Endodermal cell (in vitro differentiated cells): Measurements from ENCODE around the gene CLEC19A. TPM values are rescaled to one million over a fixed set of nuclear protein-coding genes. Genes with fewer than 3 reads are reported as not detected.

Experiments
- DNase-seq: peaks from one replicate; pipeline ENCODE4 v3.0.0-alpha.2; 2017
- H3K27ac ChIP-seq: 2 replicates; pipeline ENCODE4 v1.5.1; 2013; ENCODE audit warnings: mild to moderate bottlenecking, low read depth, low read length, moderate library complexity
- H3K27me3 ChIP-seq: 2 replicates; pipeline ENCODE4 v1.6.1; 2013; ENCODE audit warnings: mild to moderate bottlenecking, low read length, moderate library complexity; ENCODE audit not compliant: insufficient read depth, control insufficient read depth, poor library complexity, severe bottlenecking
- H3K36me3 ChIP-seq: 2 replicates; pipeline ENCODE4 v1.7.0; 2013; ENCODE audit warnings: mild to moderate bottlenecking, low read length, moderate library complexity; ENCODE audit not compliant: control insufficient read depth, insufficient read depth
- H3K4me1 ChIP-seq: one replicate; pipeline ENCODE4 v1.7.0; 2013; ENCODE audit warnings: low read length; ENCODE audit not compliant: control insufficient read depth, insufficient read depth
- H3K4me3 ChIP-seq: 2 replicates; pipeline ENCODE4 v1.5.1; 2013; ENCODE audit warnings: mild to moderate bottlenecking, low read length, moderate library complexity
- H3K9ac ChIP-seq: 2 replicates; pipeline ENCODE4 v1.6.1; 2013; ENCODE audit warnings: mild to moderate bottlenecking, low read length, moderate library complexity; ENCODE audit not compliant: poor library complexity, severe bottlenecking; ENCODE audit errors: extremely low read depth
- H3K9me3 ChIP-seq: 2 replicates; pipeline ENCODE4 v1.6.1; 2013; ENCODE audit warnings: mild to moderate bottlenecking, low read length, moderate library complexity; ENCODE audit not compliant: control insufficient read depth
- H3K27ac Mint-ChIP-seq: 2 replicates; pipeline ENCODE4 v1.8.0; 2020; ENCODE audit warnings: mixed read lengths
- H3K27me3 Mint-ChIP-seq: 2 replicates; pipeline ENCODE4 v1.8.0; 2021; ENCODE audit warnings: mild to moderate bottlenecking, mixed read lengths; ENCODE audit not compliant: insufficient read depth
- H3K36me3 Mint-ChIP-seq: 2 replicates; pipeline ENCODE4 v1.8.0; 2020; ENCODE audit warnings: low read depth, mixed read lengths
- H3K4me1 Mint-ChIP-seq: 2 replicates; pipeline ENCODE4 v1.8.0; 2020; ENCODE audit warnings: mixed read lengths
- H3K4me3 Mint-ChIP-seq: 2 replicates; pipeline ENCODE4 v1.8.0; 2020; ENCODE audit warnings: mild to moderate bottlenecking, moderate library complexity, mixed read lengths
- H3K9me3 Mint-ChIP-seq: 2 replicates; pipeline ENCODE4 v1.8.0; 2020; ENCODE audit warnings: mild to moderate bottlenecking, mixed read lengths
- WGBS, 2 experiments: methylation state at CpG; one replicate each; pipeline versions ENCODE4 v1.1.5 to v1.1.7; 2013; ENCODE audit warnings: missing lambda C conversion rate in 2 of 2, mixed read lengths in 1 of 2; ENCODE audit not compliant: insufficient coverage in 1 of 2, insufficient read length in 1 of 2; 5-methylcytosine and 5-hydroxymethylcytosine counted together
- total RNA-seq, 2 donors: library from RNA; stranded (reverse); fragmentation: NEBNext Ultra II Directional in 1 of 2; extraction: Animal tissue kit (Norgen Biotek cat#: 25700) in 1 of 2; gene quantifications; 2 replicates in 1 of 2; 3 replicates in 1 of 2; pipeline ENCODE4 v1.2.1, GENCODE V29; 2021
- TF ChIP-seq, protein P1 (sequence below): fragments of 200-600 bp; sonication (generic); conservative IDR thresholded peaks from 2 replicates; pipeline ENCODE4 v1.5.0; 2021; ENCODE audit warnings: antibody characterized with exemption, mild to moderate bottlenecking

CLEC19A gene
- total RNA-seq, 2 donors from 2014 or later = 1.6 to 1.9 TPM

DNA sequence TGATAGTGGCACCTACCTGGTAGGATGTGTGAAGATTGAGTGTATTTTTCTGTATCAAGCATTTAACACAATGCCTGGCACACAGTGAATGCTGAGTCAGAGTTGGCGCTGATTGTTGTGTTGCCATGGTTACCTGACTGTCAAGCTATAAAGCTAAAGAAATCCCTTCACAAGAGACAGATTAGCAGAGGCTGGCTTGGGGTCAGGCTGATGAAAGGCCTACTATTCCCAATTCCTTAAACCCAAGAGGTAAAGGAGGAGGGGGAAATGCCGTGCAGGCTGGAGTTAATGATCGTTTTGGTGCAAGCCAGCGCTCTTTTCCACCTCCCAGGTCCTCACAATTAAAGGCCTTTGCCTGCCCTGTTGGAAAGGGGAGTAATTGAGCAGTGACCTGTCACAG, 5.9 kb downstream of the CLEC19A start:
- peak overlapping the region; percentile 47 for H3K9ac ChIP-seq
- H3K27me3 Mint-ChIP-seq = peaks cover 3% of the 10 kb centered on the region
- H3K27me3 ChIP-seq = no peaks in the 10 kb centered on the region
- WGBS, 2 experiments = 77 to 78% methylated on average over 1 to 2 of the region's 4 CpGs
- DNase-seq = peak; percentile 83
- H3K36me3 Mint-ChIP-seq = no peaks in the 10 kb centered on the region
- peak overlapping the region; percentile 89 for H3K27ac Mint-ChIP-seq
- H3K4me1 Mint-ChIP-seq = peaks cover 65% of the 10 kb centered on the region
- peak overlapping the region; percentile 47 for H3K27ac ChIP-seq
- H3K9me3 Mint-ChIP-seq = peaks cover 1% of the 10 kb centered on the region
- H3K36me3 ChIP-seq = no peaks in the 10 kb centered on the region
- peaks cover 10% of the 10 kb centered on the region for H3K9me3 ChIP-seq
- no peak overlapping the region for H3K4me3 ChIP-seq
- H3K4me3 Mint-ChIP-seq = no peak overlapping the region
- peaks cover 33% of the 10 kb centered on the region for H3K4me1 ChIP-seq
- TF ChIP-seq, protein P1, sequence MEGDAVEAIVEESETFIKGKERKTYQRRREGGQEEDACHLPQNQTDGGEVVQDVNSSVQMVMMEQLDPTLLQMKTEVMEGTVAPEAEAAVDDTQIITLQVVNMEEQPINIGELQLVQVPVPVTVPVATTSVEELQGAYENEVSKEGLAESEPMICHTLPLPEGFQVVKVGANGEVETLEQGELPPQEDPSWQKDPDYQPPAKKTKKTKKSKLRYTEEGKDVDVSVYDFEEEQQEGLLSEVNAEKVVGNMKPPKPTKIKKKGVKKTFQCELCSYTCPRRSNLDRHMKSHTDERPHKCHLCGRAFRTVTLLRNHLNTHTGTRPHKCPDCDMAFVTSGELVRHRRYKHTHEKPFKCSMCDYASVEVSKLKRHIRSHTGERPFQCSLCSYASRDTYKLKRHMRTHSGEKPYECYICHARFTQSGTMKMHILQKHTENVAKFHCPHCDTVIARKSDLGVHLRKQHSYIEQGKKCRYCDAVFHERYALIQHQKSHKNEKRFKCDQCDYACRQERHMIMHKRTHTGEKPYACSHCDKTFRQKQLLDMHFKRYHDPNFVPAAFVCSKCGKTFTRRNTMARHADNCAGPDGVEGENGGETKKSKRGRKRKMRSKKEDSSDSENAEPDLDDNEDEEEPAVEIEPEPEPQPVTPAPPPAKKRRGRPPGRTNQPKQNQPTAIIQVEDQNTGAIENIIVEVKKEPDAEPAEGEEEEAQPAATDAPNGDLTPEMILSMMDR = no peak

DNA sequence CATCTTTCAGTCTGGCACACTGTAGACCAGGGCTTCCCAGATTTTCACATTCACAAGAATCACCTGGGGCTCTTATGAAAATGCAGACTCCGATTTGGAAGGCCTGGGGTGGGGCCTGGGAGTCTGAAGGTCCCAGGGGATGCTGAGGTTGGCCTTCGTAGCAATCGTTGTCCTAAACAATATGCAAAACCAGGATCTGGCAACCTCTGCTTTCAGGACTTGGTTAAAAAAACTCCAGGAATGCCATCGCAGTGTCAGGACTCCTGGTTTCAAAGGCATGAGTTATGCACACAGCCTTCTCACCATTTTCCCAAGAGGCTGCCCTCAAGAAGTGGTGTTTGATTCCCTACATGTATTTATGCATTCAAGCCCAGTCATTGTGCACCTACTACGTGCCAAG, 6.7 kb downstream of the CLEC19A start:
- Histone ChIP-seq H3K27me3 (no peaks in the 10 kb centered on the region), H3K4me3 (no peak overlapping the region), H3K27ac (no peak overlapping the region), H3K9ac (peak overlapping the region; percentile 47), H3K9me3 (peaks cover 4% of the 10 kb centered on the region), H3K4me1 (peaks cover 38% of the 10 kb centered on the region), H3K36me3 (no peaks in the 10 kb centered on the region)
- TF ChIP-seq, protein P1 = no peak
- Mint-ChIP-seq H3K36me3 (no peaks in the 10 kb centered on the region), H3K9me3 (no peaks in the 10 kb centered on the region), H3K27me3 (peaks cover 3% of the 10 kb centered on the region), H3K27ac (no peak overlapping the region), H3K4me1 (peaks cover 62% of the 10 kb centered on the region), H3K4me3 (no peak overlapping the region)
- no peak for DNase-seq
- 78 to 85% methylated on average over 4 to 5 of the region's 5 CpGs for WGBS, 2 experiments

DNA sequence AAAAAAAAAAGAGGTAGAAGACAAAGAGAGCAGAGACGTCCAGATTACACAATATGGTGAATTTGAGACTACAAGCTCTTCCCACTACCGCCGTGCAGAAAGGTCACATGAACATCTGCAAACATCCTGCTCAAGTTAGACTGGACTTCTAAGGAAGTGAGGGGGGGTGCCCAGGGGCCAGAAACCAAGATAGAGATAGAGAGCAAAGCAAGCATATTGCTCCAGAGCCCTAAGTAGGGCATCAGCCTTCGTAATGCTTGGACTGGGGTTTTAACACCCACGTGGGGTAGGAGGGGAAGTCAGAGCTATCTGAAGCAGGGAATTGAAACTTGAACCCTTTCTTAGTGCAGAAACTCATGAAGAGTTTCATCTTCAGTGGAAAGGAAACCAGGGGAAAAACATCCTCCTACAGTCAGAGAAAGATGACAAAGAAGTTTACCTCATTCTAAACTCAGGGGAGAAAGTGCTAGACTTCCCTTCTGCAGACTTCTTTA, 8.7 kb downstream of the CLEC19A start:
- DNase-seq = no peak
- TF ChIP-seq, protein P1 = no peak
- no peaks in the 10 kb centered on the region for H3K9me3 ChIP-seq
- no peak overlapping the region for H3K27ac ChIP-seq
- 79 to 96% methylated on average over 4 to 5 of the region's 5 CpGs for WGBS, 2 experiments
- Mint-ChIP-seq H3K27me3 (peaks cover 3% of the 10 kb centered on the region), H3K4me3 (no peak overlapping the region), H3K4me1 (peaks cover 45% of the 10 kb centered on the region), H3K27ac (no peak overlapping the region), H3K36me3 (no peaks in the 10 kb centered on the region), H3K9me3 (no peaks in the 10 kb centered on the region)
- H3K36me3 ChIP-seq = no peaks in the 10 kb centered on the region
- no peak overlapping the region for H3K4me3 ChIP-seq
- H3K4me1 ChIP-seq = peaks cover 25% of the 10 kb centered on the region
- H3K27me3 ChIP-seq = no peaks in the 10 kb centered on the region
- no peak overlapping the region for H3K9ac ChIP-seq
